Hematopoietic multipotent progenitor cell treated with erythropoietin and hydrocortisone succinate and interleukin-3 and kit ligand, for 4 days (in vitro differentiated cells): Measurements from ENCODE around the gene GTF2IRD1.
"Not testable (repeated sequence)": the region's sequence is repeated elsewhere in the genome, so short reads cannot be mapped to it uniquely, and the experiment has no call there.

Source experiments
- DNase-seq: peaks from one replicate; pipeline ENCODE4 v3.0.0-alpha.2; 2015

Gene GTF2IRD1

DNA sequence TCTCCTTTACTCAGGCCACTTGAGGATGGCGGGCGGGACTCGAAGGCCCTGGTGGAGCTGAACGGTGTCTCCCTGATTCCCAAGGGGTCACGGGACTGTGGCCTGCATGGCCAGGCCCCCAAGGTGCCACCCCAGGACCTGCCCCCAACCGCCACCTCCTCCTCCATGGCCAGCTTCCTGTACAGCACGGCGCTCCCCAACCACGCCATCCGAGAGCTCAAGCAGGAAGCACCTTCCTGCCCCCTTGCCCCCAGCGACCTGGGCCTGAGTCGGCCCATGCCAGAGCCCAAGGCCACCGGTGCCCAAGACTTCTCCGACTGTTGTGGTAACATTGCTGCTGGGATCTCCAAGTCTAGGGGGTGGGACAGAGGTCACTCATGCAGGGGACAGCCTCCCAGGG lies 65.7 kb downstream of the GTF2IRD1 start:
- no peak for DNase-seq

DNA sequence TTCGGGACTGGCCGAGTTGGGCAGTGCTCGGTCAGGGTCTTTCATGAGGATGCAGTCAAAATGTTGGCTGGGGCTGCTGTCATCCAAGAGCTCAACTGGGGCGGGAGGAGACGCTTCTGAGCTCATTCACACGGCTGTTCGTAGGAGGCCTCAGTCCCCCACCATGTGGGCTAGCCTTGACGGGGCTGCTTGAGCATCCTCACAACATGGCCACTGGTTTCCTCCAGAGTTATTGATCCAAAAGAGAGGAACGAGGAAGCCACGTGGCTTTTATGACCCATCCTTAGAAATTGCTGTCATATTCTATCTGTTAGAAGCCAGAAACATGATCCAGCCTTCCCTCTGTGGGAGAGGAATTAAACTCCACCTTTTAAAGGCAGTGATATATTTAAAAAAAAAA lies 68.1 kb downstream of the GTF2IRD1 start:
- DNase-seq: no peak

DNA sequence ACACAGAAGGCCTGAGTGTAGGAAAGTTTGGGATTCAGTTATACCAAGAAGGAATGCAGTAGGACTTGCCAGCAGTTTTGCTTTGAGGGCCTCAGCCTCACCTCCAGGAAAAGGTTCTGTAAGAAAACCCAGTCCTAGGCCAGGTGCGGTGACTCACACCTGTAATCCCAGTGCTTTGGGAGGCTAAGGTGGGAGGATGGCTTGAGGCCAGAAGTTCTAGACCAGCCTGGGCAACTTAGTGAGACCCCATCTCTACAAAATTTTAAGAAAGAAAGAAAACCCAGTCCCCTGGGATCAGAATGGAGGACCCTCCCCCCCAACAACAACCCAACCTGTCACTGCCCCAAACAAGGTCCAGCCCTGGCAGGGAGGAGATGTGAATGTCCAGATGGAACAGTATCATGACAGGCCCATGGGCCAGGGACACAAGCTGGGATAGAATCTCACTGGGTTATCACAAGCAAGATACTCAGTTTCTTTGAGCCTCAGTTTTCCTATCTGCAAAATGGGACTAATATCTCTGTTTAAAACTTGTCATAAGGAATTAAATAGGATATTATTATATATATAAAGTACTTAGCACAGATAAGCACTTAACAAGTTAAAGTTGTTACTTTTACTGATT lies 68.7 kb downstream of the GTF2IRD1 start:
- DNase-seq: no peak

DNA sequence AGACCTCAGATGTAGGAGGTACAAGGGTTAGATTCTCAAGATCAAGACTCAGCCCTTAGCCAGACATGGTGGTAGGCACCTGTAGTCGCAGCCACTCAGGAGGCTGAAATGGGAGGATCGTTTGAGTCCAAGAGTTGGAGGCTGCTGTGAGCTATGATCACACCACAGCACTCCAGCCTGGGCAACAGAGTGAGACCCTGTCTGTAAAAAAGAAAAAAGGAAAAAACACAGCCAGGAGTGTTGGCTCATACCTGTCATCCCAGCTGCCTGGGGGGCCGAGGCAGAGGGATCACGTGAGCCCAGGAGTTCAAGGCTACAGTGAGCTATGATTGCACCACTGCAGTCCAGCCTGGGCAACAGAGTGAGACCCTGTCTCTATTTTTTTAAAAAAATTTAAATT lies 69.3 kb downstream of the GTF2IRD1 start:
- DNase-seq: no peak

DNA sequence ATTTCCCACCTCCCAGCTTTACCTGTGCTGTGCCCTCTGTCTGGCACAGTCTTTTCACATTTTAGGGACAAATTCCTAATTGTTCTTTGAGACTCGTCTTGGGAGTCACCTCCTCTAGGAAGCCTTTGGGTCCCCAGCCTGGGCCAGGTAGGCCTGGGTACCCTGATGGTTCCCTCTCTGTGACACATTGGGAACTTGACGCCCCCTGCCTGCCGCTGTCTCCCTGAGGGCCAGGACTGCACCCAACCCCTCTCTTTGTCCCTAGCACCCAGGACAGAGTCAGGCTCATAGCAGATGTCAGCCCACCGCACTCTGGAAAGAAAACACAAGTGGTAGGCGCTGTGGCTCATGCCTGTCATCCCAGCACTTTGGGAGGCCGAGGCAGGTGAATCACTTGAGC lies 71.4 kb downstream of the GTF2IRD1 start:
- no peak for DNase-seq

DNA sequence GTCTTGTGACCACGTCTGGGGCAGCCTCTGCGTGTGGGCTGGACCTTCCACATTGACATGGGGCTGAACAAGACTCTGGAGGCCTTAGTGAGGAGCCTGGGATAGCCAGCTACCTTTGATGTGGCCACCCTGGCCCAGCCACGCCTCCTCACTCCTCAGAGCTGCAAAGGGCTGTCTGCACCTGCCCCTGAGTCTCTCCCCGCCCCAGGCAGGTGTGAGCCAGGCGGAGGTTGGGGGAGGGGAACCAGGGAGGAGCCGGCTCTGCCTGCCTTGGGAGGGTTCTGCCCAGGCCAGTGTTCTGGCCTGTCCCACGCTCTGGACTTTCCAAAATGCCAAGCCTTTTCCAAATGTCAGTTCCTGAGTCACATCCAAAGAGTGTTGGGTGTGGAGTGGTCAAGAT lies 72.2 kb downstream of the GTF2IRD1 start:
- DNase-seq: no peak

DNA sequence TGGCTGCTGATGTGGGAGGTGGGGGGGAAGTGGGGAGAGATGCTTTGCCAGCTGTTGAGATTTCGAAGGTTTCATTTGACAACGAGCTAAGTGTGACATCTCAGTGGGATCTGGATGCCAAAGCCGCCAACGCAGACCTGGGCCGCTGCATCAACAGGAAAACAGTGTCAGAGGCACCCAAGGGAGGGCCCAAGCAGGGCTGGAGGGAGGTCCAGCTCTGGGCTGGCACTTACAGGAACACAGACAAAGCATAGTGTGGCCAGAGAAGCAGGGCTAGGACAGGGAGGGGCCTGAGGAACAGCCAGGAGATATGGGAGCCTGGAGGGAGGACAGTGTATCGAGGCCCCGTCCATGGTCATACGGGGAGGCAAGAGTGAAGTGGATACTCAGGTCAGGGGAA lies 73.1 kb downstream of the GTF2IRD1 start:
- no peak for DNase-seq

DNA sequence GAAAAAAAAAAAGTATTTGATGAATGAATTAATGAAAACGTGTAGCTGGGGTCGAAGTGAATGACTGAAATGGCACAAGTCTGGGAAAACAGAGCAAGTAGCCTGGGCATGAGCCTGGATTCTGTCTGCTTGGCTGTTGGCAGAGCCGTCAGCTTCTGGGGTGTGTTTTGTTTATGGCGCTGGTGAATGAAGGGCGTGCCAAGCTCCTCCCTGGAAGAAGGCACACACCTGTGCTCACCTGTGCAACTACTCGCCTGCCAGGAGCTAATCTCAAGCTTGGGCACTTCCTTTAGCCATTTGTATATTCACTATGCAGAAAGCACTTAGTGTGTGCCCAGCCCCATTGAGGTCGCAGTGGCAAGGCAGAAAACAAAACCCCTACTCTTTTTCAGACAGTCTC lies 74.1 kb downstream of the GTF2IRD1 start:
- no peak for DNase-seq

DNA sequence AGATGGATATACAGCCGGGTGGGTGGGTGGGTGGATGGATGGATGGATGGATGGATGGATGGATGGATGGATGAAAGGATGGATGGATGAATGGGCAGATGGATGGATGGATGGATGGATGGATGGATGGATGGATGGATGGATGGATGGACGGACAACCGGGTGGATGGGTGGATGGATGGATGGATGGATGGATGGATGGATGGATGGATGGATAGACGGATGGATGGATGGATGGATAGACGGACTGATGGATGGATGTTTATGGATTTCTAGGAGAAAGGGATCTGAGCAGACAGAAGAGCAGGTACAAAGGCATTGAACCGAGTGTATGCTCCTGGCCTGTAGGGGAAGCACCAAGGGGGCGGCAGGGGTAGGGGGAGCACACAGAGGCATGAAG lies 75.1 kb downstream of the GTF2IRD1 start:
- DNase-seq: not testable (repeated sequence)

DNA sequence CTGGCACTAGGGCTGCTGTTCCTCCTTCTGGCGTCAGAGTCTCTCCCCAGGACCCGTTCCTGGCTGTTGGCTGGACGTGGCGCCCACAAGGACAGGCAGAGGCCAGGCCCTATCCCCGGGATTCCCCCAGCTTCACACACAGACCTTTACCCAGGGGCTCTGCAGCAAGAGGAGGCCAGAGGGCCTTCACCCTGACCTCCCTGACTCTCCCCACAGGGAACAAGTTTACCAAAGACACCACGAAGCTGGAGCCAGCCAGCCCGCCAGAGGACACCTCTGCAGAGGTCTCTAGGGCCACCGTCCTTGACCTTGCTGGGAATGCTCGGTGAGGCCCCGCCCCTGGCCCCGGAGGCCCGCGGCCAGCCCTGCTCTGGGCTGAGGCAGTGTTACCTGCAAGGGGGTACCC lies 82.2 kb downstream of the GTF2IRD1 start:
- no peak for DNase-seq

DNA sequence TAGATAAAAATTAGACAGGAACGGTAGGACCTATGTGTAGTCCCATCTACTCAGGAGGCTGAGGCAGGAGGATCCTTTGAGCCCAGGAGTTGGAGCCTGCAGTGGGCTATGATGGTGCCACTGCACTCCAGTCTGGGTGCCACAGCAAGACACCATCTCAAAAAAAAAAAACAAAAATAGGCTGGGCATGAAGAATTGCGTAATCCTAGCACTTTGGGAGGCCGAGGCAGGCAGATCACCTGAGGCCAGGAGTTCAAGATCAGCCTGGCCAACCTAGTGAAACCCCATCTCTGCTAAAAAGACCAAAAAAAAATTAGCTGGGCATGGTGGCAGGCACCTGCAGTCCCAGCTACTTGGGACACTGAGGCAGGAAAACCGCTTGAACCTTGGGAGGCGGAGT lies 88.2 kb downstream of the GTF2IRD1 start:
- not testable (repeated sequence) for DNase-seq

DNA sequence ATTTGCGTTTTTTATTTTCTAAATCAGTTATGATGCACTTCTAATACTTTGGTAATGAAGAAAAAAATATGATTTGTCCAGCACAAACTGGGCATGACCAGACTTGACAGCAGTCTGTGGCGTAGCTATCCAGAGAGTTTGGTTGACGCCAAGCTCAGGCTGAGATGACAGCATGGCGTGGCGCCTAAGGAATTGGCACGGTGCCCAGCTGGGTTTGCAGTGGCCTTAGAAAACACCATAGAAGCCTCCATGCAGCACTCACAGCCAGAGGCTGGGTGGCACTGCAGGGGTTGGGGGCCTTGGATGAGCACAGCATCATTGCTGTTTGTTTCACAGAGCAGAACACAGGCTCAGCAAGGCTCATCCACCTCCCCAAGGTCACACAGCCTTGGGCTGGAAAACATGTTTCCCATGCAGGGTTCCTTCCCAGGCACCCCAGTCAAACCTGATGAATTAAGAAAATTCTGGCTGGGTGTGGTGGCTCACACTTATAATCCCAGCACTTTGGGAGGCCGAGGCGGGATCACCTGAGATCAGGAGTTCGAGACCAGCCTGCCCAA lies 88.9 kb downstream of the GTF2IRD1 start:
- DNase-seq: peak; percentile 65

DNA sequence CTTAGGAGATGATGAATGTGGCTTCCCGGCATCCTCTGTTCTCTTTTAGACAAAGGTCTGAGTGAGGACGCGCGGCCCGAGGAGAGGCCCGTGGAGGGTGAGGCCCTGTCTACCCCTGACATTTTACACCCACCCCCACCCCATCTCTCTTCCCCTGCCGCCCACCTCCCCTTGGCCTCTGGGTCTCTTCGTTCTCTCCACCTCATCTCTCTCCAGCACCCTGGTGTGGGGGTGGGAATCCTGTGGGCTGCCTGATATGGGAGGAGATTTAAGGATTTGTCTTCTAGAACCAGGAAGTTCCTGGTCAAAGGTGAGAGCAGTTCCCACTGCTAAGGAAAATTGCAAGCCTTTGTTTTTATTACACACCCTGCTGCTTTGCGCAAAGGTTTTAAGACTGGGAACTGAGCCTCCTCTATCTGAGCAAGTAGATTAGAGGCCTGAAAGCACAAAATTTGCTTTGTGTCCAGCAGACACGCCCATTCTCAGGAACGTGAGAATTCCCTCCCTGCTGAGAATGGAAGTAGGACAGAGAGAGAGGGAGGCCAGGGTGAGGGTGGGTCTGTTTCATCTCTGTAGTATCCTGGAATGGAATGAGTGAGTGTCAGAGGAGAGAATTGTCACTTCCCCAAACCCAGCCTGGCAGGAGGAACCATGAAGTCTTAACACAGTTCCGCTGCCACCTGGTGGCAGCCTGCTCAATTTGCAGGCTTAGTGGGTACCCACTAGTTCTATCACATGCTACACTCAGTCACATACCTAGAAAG lies 91.2 kb downstream of the GTF2IRD1 start:
- peak; percentile 83 for DNase-seq

DNA sequence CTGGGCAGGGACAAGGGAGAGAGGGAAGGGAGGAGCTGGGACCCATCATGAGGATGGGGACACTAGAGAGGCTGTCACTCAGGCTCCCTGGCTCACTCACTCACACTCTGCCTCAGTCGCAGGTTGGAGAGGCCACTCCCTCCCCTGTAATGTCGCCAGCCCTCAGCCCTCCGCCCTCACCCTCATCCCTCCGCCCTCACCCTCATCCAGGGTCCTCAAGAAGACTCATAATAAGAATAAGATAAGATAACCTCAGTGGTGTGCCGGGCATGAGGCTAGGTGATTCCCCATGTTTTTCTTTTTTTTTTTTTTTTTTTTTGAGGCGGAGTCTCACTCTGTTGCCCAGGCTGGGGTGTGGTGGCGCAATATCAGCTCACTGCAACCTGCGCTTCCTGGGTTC lies 92.2 kb downstream of the GTF2IRD1 start:
- DNase-seq: no peak

DNA sequence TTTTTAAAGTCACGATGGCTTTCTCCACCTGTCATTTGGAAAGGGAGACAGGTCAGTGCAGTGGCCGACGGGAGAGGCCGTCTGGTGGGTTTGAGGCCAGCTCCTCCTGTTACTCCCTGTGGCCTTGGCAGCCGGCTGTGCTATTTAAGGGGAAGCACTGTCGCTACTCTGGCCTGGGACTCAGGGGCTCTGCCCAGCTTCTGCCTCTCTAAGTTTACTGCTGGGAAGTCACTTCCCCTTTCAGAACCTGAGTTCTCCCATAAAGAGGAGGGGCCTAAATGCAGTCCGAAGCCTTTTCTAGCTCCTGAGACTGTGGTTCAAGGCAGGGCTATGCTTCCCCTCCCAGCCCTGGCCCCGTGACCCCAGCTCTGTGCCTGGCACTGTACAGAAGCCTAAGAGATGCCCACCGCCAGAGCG lies 99.9 kb downstream of the GTF2IRD1 start:
- DNase-seq: peak; percentile 56

DNA sequence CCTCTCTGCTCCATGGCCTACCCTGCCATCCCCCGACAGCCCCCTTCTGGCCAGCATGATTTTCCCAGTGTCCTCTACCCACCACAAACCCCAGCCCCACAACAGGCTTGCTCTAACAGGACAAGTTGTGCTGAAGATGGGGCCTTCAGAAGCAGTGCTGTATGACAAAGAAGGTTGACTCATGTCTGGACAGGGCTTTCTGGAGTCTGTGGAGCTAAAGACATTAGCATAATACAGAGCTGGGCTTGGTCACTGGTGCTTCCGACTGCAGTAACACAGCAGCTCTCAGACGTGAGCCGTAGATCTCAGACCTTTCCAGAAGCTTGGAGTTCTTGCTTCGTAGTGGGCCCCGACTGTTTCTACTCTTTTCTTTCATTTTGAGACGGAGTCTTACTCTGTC lies 100.5 kb downstream of the GTF2IRD1 start:
- no peak for DNase-seq

DNA sequence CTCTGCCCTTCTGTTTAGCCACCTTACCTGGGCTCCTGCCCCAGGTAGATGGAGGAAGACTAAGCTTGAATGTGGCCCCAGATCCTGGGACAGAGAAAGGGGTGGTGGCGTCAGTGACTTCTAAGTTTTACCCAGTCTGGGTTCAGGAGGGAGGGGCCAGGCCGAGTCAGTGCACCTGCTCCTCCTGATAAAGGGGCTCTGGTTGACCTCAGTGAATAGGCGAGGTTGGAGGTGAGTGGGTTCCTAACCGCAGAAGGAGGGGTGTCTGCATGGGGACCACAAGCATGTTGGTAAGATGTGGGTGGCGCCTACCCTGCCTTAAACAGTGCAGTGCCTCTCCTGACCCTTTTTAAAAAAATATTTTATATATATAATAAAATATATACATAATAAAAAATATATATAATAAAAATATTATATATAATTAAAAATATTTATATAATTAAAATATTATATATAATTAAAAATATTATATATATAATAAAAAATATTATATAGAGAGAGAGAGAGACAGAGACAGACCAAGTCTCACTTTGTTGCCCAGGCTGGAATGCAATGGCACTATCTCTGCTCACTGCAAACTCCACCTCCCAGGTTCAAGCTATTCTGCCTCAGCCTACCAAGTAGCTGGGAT lies 106.5 kb downstream of the GTF2IRD1 start:
- peak; percentile 84 for DNase-seq

DNA sequence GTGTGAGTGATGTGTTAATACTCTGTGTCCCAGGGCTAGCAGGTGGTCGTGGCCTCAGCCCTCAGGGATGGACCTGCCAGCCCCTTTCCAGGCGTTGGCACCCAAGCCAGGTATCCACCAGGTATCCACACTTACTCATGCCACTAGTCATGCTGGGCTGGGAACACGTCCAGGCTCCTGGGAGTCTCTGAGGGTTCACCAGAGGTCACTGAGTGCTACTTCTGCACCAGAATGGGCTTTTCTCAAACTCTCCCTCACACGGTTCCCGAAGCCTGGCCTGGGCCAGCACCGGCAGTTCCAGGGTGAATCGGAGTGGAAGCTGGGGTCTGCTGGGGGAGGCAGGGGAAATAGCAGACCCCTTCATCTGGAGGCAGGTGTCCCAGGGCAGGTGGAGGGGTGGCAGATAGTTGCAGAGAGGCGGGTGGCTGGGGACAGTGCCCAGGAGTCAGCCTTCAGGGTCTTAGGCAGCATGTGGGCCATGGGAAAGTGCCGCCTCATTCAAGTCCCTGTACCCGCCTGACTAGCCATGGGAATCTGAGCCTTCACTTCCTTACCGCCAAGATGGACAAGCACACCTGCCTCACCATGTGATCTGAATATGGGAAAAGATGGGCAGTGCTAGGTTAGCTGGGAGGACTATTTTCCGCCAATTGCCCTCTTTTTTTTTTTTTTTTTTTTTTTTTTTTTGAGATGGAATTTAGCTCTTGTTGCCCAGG lies 108.3 kb downstream of the GTF2IRD1 start:
- no peak for DNase-seq

DNA sequence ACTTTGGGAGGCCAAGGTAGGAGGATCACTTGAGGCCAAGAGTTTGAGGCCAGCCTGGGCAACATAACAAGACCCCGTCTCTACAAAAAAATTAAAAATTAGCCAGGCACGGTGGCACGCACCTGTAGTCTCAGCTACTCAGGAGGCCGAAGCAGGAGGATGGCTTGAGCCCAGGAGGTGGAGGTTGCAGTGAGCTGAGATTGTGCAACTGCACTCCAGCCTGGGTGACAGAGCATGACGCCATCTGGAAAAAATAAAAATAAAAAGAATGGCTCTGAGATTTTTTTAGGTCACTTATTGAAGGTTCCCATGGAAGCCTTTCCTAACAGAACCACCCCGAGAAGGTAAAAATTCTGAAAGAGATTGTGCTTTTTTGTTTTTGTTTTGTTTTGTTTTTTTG lies 109.9 kb downstream of the GTF2IRD1 start:
- not testable (repeated sequence) for DNase-seq

DNA sequence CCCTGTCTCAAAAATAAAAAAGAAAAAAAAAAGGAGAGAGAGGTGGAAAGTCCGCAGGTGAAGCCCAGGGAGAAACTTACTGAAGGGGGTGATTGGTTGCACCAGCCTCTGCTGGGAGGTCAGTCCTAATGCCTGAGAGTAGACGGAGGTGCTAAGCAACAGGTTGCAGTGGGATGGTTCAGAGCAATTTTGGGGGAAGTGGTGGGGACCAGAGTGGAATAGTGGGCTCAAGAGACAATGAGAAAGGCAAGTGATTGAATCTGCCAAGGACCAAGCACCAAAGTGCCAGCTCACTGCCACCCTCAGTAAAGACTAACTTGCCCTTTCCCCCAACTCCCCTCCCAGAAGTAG lies 113.6 kb downstream of the GTF2IRD1 start:
- DNase-seq: no peak

DNA sequence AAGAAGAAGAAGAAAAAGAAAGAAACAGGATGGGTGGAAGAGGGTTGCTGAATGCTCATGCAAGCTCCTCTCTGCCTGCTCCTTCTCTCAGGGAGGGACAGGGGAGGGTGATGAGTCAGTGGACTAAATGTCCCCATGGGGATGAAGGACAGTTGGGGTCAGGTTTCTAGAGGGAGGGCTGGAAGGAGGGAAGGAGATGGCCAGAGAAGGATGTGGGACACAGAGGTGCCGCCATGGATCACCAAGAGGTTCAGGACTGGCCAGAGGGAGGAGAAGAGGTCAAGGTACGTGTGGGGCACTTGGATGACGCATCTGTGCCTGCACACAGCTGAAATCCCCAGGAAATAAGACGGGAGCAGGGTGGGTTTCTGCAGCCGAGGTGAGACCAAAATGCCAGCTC lies 115.0 kb downstream of the GTF2IRD1 start:
- no peak for DNase-seq

DNA sequence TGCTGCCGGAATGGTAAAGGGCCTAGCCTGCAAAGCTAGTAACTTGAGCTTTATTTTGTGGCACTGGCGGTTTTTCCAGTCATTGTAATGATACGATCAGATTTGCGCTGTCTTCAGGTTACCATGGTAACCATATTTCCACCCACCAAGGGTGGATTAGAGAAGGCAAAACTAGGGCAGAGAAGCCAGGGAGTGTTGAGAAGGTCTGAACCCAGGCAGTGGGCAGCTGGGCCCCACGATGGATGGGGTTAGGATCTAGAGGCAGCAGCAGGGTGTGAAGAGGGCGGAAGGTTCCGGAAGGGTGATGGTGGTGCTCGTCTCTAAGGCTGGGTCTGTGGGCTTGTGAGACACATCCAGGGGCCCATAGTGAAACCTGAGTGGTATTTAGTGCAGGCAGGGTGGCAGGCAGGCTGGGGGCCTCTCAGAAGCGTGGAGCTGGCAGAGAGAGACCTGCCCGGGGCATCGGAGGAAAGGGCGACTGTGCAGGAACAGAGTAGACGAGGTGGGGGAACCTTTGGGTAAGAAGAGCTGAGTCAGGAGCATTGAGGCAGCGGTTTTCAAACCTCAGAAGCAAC lies 115.9 kb downstream of the GTF2IRD1 start:
- DNase-seq: peak; percentile 72

DNA sequence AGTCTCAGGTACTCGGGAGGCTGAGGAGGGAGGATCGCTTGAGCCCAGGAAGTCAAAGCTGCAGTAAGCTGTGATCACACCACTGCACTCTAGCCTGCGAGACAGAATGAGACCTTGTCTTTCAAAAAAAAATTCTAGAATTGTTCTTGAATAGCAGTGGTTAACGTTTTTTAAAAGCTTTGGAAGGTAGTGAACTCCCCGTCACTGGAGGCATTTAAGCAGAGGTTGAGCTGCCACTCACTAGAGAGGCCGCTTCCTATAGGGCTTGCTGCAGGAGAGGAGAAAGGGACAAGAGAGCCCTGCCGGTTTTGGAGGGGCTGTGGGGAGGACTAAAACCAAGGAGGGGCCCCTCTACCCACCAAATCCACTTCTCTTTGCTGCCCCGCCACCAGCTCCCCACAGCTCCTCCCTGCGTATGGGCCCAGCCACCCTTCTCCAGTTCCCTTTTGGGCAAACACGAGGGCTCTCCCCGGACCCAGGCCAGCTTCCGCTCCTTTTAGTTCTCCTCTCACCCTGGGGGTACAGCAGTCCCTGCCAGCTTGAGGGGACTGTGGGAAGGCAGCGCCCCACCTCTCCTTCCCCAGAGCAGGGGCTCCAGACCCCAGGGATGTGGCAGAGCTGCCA lies 116.9 kb downstream of the GTF2IRD1 start:
- no peak for DNase-seq
